NB4 (cell line): Measurements from ENCODE around the gene LRP10.

Experiments used
- POLR2A ChIP-seq: IDR thresholded peaks from 2 replicates; pipeline ENCODE4 v1.6.1; 2011; ENCODE audit warnings: mild to moderate bottlenecking; ENCODE audit not compliant: insufficient read length; ENCODE audit errors: extremely low read depth
- TF ChIP-seq, protein P1 (sequence below): IDR thresholded peaks from one replicate; pipeline ENCODE4 v1.5.1; 2012; ENCODE audit warnings: low read depth, low read length

DNA sequence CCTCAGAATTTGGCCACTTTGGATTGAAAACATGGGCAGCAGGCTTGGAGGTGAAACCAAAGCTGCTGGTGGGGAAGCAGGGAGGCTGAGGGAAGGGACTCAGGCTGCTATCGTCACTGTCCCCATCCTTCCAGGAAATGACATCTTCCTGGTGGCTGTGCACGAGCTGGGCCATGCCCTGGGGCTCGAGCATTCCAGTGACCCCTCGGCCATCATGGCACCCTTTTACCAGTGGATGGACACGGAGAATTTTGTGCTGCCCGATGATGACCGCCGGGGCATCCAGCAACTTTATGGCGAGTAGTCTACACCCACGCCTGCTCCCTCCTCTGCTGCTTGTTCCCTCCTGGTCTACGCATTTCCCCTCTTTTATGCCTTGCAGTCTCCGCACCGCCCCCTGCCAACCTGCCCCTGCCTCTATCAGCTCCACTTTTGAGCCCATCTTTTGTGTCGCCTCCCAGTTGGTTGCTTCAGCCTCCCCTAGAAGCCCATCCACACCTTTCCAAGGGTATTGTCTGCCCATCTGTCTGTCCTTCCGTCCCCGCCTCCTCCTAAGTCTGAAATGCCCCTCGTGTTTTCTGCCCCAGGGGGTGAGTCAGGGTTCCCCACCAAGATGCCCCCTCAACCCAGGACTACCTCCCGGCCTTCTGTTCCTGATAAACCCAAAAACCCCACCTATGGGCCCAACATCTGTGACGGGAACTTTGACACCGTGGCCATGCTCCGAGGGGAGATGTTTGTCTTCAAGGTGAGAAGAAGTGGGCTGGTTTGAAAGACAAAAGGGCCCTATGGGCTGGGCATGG lies 28.2 kb upstream of the LRP10 start:
- TF ChIP-seq, protein P1, sequence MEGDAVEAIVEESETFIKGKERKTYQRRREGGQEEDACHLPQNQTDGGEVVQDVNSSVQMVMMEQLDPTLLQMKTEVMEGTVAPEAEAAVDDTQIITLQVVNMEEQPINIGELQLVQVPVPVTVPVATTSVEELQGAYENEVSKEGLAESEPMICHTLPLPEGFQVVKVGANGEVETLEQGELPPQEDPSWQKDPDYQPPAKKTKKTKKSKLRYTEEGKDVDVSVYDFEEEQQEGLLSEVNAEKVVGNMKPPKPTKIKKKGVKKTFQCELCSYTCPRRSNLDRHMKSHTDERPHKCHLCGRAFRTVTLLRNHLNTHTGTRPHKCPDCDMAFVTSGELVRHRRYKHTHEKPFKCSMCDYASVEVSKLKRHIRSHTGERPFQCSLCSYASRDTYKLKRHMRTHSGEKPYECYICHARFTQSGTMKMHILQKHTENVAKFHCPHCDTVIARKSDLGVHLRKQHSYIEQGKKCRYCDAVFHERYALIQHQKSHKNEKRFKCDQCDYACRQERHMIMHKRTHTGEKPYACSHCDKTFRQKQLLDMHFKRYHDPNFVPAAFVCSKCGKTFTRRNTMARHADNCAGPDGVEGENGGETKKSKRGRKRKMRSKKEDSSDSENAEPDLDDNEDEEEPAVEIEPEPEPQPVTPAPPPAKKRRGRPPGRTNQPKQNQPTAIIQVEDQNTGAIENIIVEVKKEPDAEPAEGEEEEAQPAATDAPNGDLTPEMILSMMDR = no peak
- TF ChIP-seq POLR2A = no peak
